DMS79 treated with DMSO at 0.1 percent for 48 hours (cell line): ENCODE data around the gene ELANE.
"Not testable (repeated sequence)": the region's sequence is repeated elsewhere in the genome, so short reads cannot be mapped to it uniquely, and the experiment has no call there.

Experiments used
- DNase-seq: peaks from one replicate; lab custom pipeline; 2025; lab: John Stamatoyannopoulos, UW

The ELANE gene

DNA sequence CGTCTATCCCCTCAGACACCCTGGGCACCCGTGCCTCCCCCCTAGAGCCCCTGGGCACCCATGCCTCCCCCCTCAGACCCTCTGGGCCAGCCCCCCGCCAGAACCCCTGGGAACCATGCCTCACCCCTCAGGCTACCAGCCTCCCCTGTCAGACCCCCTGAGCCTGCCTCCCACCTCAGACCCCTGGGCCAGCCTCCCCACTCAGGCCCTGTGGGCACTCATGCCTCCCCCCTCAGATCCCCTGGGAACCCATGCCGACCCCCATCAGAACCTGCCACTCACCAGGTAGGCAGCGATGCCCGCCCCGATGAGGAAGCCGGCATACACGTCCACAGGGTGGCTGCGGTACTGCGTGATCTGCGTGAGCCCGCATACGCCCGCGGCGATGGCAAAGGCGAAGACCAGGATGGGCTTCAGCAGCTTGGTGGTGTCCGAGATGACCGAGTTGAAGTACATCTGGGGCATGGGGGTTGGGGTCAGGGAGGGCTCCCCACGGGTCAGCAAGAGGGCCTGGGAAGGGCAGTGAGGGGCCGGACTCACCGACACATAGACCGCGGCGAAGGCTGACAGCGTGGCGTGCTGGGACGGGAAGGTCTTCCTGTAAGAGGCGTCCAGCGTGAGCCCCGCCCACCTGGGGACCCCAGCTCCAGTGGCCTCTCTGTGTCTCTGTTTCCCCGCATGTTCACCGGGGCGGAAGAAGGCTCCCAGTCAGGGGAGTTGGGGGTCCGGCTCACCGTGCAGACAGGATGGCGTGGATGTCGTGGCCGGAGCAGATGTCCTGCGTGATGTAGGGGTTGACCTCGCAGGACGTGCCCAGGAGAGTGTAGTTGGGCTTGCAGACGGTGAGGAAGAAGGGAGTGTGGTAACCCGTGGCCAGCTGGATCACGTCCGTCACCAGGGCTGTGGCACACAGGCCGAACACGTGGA lies 37.7 kb upstream of the ELANE start:
- DNase-seq: no peak

DNA sequence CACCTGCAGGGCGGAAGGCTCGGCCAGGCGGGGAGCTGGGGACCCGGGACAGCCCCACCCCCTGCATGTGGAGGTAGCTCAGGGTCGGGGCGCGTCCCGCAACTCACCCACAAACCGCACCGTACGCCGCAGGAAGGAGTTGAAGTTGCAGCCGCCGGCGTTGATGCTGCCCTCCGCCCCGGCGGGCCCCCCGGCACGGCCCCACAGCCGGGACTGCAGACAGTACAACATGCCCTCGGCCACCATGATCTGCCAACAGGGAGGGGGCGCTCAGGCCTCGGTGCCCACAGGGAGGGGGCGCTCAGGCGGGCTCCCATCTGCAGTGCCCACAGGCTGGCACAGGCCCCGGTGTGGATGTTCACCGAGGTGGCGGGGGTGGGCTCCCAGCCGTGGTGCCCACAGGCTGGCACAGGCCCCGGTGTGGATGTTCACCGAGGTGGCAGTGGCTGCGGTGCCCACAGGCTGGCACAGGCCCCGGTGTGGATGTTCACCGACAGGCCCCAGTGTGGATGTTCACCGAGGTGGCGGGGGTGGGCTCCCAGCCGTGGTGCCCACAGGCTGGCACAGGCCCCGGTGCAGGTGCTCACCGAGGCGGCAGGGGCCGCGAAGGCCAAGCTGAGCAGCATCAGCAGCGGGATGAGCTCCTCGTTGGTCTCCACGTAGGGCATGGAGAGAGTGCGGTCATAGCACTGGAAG lies 36.9 kb upstream of the ELANE start:
- no peak for DNase-seq

DNA sequence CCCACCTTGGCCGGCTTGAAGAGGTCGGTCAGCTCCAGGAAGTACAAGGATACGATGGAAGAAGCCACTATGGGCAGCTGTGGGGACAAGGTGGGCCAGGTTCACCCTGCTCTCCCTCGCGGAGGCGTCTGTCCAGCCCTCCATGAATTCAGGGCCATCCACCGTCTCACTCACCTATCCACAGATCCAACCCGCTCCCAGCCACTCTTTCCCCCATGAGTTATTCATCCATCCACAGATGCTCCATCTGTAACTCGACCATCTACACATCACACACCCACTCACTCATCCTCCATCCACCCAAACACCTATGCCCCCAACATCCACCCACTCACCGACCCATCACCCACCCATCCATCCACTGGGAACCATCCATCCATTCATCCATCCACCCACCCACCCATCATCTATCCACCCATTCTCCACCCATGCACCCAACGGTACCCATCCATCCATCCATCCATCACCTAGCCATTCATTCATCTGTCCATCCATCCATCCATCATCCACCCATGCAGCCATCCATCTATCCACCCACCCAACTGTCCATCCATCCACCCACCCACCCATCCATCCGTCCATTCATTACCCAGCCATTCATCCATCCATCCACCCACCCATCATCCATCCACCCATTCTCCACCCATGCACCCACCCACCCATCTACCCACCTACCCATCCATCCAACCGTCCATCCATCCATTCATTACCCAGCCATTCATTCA lies 36.2 kb upstream of the ELANE start:
- DNase-seq: no peak

DNA sequence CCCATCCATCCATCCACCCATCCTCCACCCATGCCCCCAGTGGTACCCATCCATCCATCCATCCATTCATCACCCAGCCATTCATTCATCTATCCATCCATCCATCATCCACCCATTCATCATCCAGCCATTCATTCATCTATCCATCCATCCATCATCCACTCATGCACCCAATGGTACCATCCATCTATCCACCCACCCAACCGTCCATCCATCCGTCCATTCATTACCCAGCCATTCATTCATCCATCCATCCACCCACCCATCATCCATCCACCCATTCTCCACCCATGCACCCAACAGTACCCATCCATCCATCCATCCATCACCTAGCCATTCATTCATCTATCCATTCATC lies 35.6 kb upstream of the ELANE start:
- DNase-seq: no peak

DNA sequence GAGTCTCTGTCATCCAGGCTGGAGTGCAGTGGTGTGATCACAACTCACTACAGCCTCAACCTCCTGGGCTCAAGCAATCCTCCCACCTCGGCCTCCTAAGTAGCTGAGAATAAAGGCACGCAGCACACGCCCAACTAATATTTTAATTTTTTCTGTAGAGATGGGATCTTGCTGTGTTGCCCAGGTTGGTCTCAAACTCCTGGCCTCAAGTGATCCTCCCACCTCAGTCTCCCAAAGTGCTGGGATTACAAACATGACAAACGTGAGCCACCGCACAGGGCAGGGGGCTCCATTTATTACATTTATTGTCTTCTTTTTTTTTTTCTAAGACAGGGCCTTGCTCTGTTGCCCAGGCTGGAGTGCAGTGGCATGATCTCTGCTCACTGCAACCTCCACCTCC lies 31.9 kb upstream of the ELANE start:
- not testable (repeated sequence) for DNase-seq

DNA sequence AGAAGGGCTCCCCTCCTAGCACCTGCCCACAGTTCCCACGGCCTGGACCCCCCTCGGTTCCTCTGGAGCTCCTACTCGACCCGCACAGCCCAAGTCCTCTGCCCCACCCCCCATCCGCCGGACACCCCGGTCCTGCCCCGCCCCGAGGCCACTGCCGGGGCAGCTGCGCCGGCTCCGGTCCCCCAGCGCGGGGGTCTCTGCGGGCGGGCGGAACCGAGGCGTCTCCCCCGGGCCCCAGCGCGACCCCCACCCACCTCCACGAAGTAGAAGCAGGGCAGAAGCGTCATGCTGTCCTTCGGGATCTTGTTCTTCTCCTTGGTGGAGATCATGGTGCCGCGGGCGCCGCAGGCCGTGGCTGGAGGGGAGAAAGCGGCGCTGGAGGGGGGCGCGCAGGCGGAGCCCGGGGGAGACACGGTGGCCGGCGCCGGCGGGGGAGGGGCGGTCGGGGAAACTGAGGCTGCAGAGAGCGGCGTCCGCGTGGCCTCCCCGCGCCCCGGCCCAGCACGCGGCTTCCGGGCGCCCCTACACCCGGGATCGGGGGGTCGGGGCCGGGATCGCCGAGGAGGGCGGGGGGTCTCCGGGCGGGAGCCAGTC lies 30.8 kb upstream of the ELANE start:
- DNase-seq: no peak

DNA sequence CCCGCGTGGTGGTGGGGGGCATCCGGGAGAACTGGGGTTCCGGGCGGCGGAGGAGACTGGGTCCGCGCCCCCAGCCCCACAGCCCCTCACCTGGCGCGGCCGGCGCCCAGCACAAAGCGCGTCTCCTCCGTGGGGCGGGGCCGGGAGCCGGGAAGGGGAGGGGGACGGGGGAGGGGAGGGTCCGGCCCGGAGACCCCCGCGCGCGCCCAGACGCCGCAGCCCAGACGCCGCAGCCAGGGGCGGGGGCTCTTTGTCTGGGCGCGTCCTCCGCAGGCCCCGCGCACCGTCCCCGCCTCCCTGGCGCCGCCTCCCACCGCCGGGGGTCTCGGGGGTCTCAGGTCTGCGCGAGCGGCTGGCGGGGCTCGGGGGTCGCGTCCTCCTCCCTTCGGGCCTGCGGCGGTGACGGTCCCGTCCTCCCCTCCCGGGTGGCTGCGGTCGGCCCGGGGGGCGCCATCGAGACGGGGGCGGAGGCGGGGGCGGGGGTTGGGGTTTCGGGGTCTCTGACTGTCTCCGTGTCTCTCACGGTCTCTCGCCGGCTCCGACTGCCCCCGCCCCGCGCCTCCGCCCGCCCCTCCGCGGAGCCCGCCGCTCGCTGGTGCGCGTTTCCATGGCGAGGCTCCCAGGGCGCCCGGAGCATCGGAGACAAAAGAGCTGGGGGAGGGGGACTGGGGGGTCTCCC lies 30.1 kb upstream of the ELANE start, which contains the start of gene PLPPR3:
Gene PLPPR3, minus strand, starts transcription at position 131 of the 679 bp plus-strand sequence. CDS start 396 bp downstream, outside the sequence.
- peak; percentile 11 for DNase-seq

DNA sequence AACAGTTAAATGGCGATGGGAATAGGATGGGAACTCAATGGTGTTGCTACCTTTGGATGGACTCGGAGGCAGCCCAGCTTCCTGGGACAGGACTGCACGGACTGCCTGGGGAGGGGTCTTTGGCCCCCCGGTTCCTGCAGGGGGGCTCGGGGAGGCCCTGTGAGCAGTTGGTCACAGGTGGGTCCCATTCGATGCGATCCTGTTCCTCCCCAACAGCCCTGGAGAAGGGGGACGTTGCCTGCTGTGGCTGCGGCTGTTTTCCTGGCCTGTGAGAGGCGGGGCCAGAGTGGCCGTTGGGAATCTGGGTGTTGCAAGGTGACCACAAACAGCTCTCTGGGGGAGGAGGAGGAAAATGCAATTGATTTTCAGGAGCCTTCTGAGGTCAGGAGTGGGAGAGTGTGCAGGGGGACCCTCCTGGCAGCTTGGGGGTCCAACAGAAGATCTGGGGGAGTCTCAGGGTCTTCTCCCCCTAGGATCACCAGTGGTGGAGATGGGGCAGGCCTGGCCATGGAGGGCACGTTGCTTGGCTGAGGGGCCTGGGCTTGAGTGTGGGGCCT lies 28.5 kb upstream of the ELANE start:
- no peak for DNase-seq

DNA sequence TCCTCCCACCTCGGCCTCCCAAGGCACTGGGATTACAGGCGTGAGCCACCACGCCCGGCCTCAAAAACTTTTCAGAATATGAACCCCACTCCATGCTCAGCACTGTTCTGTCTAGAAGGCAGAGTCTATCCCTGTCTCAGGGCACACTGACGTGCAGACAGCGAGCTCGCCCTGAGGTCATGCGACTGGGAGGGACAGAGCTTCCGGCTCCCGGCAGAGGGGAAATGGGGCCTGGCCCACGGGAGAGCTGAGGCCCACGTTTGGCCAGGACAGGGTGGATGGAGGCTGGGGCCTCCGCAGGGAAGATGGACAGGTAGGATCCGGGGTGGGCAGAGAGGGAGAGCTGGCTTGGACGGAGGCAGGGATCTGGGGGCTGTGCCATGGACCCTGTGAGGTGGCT lies 27.2 kb upstream of the ELANE start:
- no peak for DNase-seq

DNA sequence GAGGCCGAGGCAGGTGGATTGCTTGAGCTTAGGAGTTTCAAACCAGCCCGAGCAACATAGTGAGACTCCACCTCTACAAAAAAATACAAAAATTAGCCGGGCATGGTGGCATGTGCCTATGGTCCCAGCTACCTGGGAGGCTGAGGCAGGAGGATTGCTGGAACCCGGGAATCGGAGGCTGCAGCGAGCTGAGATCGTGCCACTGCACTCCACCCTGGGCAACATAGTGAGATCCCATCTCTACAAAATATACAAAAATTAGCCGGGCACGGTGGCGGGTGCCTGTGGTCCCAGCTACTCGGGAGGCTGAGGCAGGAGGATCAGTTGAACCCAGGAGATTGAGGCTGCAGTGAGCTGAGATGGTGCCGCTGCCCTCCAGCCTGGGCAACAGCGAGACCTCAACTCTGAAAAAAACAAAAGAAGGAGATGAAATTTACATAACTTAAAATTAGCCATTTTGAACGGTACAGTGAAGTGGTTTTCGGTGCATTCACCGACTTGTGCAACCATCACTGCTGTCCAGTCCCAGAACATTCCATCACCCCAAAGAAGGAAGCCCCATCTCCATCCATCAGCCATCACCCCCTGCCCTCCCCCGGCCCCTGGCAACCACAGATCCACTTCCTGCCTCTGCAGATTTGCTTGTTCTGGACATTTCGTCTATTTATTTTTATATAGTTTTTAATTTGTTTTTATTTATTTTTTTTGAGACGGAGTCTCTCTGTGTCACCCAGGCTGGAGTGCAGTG lies 26.0 kb upstream of the ELANE start:
- DNase-seq: no peak

DNA sequence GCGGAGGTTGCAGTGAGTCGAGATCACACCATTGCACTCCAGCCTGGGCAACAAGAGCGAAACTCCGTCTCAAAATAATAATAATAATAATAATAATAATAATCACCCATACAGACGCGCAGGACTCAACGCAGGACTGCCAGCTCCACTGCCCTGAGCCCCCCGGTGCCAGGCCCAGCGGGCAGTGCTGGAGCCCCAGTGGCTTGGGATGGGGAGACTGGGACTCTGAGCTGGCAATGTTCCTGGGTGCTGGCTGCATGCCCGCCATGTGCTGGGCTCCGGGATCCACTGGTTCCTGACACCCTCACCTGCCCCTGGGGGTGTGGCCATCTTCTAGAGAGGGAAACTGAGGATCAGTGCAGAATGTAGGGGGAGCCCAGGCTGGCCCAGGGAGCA lies 24.8 kb upstream of the ELANE start:
- DNase-seq: no peak

DNA sequence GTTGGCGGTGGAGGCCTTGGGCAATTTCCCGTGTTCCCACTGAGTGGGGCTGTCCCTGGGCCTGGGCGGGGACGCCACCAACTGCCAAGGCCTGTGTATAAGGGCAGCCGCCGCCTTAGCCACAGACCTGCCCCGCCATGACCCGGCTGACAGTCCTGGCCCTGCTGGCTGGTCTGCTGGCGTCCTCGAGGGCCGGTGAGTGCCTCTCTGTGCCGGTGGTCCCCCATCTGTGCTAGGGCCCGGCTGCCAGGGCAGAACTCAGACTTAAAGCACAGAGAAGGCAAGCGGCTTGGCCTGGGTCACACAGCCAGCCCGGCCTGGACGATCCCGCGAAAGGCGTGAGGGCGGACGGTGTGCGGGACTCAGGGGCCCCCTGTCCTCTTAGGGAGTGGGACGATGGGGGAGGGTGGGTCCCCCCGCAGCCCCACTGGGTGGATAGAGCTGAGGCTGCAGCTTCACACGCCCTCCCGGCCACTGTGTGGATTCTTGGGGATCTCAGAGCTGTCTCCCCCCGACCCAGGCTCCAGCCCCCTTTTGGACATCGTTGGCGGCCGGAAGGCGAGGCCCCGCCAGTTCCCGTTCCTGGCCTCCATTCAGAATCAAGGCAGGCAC lies 24.3 kb upstream of the ELANE start, which contains the start of gene AZU1:
Gene AZU1, plus strand, starts transcription at position 128 of the 612 bp plus-strand sequence. Its CDS starts 10 bp downstream, at position 138.
- no peak for DNase-seq

DNA sequence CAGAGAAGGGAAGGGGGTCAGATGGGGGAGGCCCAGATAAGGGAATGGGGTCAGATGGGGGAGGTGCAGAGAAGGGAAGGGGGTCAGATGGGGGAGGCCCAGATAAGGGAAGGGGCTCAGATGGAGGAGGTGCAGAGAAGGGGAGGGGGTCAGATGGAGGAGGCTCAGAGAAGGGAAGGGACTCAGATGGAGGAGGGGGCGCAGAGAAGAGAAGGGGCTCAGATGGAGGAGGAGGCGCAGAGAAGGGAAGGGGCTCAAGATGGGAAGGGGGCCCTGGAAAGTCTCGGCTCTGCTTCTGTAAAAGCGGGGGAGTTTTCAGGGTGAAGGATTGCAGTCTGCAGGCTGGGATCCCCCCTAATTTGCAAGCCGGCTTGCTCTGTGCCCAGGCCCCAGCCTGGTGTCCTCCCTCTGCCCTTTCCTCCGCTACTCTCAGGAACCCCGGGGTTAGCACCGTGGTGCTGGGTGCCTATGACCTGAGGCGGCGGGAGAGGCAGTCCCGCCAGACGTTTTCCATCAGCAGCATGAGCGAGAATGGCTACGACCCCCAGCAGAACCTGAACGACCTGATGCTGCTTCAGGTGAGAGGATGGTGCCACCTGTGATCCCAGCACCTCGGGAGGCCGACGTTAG lies 22.9 kb upstream of the ELANE start:
- DNase-seq: no peak

DNA sequence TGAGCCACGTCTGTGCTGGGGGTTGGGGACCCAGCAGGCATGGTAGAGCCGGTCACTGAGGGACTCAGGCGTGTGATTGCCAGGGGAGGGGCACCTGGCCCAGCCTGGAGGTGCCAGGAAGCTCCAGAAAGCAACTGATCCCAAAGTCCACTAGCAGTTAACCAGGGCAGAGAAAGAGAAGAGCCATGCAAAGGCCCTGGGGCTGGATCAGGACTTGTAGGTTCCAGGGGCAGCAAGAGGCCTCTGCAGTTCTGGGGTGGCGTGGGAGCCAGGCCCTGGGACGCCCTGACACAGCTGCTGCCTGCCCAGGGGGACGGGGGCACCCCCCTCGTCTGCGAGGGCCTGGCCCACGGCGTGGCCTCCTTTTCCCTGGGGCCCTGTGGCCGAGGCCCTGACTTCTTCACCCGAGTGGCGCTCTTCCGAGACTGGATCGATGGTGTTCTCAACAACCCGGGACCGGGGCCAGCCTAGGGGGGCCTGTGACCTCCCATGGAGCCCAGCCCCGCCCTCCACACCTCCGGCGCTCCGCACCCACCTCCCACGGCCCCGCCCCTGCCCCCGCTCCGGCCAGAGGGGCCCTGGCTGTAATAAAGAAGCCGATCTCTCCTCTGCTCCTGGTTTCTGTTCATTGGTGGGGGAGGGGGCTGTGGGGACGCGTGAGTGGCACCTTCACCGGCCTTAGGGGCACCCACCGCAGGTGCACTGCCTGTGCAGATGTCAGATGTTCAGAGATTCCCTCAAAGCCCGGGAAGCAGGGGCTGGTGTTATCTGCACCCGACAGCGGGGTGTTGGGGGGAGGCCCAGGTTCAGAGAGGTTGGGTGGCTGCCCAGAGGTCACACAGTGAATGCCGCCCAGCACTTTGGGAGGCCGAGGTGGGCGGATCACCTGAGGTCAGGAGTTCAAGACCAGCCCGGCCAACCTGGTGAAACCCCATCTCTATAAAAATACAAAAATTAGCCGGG lies 20.4 kb upstream of the ELANE start:
- no peak for DNase-seq

DNA sequence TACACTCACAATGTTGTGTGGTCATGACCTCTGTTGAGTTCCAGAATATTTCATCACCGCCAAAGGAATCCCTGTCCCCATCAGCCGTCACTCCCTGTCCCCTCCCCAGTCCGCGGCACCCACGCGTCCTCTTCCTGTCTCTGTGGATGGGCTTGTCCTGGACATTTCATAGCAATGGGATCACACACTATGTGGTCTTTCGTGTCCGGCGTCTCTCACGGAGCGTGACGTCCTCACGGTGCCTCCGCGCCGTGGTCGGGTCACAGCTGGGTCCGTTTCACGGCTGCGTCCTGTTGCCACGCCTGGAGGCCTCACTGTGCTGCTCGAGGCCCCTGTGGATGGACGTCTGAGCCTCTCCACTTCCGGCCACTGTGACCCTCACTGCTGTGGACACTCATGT lies 17.9 kb upstream of the ELANE start:
- no peak for DNase-seq

DNA sequence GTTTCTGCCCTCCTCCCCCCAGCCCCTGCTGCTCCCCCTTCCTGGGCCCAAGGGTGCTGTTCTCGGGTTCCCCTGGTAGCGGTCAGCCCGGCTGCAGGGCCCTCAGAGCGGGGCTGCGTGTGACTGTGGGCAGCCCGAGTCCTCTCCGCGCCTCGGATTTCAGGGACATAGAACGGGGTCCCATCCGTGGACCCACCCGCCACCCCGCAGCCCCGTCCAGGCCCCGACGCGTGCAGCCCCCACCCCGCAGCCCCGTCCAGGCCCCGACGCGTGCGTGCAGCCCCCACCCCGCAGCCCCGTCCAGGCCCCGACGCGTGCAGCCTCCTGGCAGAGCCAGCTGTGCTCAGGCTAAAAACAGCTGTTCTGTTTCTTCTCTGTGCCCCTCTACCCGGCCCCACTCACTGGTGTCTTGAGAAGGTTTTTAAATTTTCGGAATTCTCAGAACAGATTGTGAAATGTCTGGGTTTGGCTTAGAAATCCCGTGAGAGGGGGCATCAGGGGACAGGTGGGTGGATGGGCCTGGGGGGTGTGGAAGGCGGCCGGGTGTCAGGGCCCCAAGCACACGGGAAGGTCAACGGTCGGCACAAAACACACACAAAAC lies 16.8 kb upstream of the ELANE start:
- DNase-seq: no peak

DNA sequence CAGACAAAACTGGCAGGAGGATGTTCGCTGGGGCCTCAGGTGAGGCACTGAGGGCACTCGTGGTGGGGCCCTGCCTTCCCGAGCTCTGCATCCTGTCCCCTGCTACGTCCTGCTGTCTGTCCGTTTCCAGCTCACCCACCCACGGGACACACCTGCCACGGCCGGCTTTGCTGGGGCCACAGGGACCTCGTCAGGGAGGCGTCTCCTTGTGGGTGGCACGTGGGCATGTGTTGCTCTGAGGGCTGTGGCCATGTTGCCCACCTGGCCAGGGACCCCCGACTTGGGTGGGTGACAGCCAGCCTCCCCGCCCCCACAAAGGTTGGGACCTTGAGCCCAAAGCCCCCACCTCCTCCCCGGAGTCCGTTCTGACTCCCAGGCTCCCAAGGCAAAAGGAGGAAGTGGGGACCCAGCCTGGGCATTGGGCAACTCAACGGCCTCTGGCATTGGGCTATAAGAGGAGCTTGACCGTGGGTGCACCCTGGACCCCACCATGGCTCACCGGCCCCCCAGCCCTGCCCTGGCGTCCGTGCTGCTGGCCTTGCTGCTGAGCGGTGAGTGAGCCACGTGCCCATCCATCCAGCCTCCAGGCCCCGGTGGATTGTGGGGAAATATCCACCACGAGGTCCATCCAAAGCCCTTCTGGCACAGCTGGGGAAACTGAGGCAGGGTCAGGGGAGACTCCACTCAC lies 11.4 kb upstream of the ELANE start, which contains the start of gene PRTN3:
Gene PRTN3, plus strand, starts transcription at position 481 of the 688 bp plus-strand sequence. Its CDS starts 10 bp downstream, at position 491.
- no peak for DNase-seq
